H1 (cell line): ENCODE data around the gene OBSCN. TPM values are rescaled to one million over a fixed set of nuclear protein-coding genes. Genes with fewer than 3 reads are reported as not detected.

Experiments used
- CTCF ChIA-PET: fragments of 300-600 bp; sonication (Branson Sonifier 250); formaldehyde crosslinking; loops from one replicate; lab custom pipeline; 2021; ENCODE audit not compliant: partially characterized antibody; lab: Charles Lee
- POLR2A ChIA-PET: fragments of 300-600 bp; sonication (Branson Sonifier 250); formaldehyde crosslinking; loops from one replicate; lab custom pipeline; 2021; ENCODE audit warnings: inconsistent platforms; ENCODE audit not compliant: partially characterized antibody; lab: Charles Lee
- DNase-seq, 2 experiments: peaks; one replicate each; pipeline versions ENCODE4 v3.0.0 to v3.0.0-alpha.2; 2010 to 2022; ENCODE audit warnings: low spot score in 2 of 2, low read depth in 1 of 2, mixed read lengths in 1 of 2
- FAIRE-seq: peaks from 2 replicates; lab custom pipeline; 2011; peaks lifted over from hg19 to GRCh38; lab: Jason Lieb, UNC
- H2AFZ ChIP-seq: 2 replicates; pipeline ENCODE4 v1.8.1; 2012; ENCODE audit warnings: low read length, inconsistent platforms
- H2AK5ac ChIP-seq: 2 replicates; pipeline ENCODE4 v1.6.1; 2013; ENCODE audit warnings: low read depth, low read length
- H2BK120ac ChIP-seq: replicated peaks from 2 replicates; pipeline ENCODE3; 2013; ENCODE audit warnings: low read depth, low read length, inconsistent platforms
- H2BK12ac ChIP-seq: 2 replicates; pipeline ENCODE4 v1.6.1; 2013; ENCODE audit warnings: low read depth, low read length
- H2BK15ac ChIP-seq: 2 replicates; pipeline ENCODE4 v1.6.1; 2013; ENCODE audit warnings: low read length
- H2BK20ac ChIP-seq: 2 replicates; pipeline ENCODE4 v1.6.1; 2013; ENCODE audit warnings: low read length
- H2BK5ac ChIP-seq: 2 replicates; pipeline ENCODE4 v1.6.1; 2013; ENCODE audit warnings: low read depth, low read length
- H3K14ac ChIP-seq: 2 replicates; pipeline ENCODE4 v1.6.1; 2013; ENCODE audit warnings: inconsistent platforms; ENCODE audit not compliant: insufficient read length
- H3K18ac ChIP-seq: 2 replicates; pipeline ENCODE4 v1.6.1; 2013; ENCODE audit warnings: low read length; ENCODE audit errors: extremely low read depth
- H3K23ac ChIP-seq: 2 replicates; pipeline ENCODE4 v1.6.1; 2013; ENCODE audit warnings: inconsistent platforms; ENCODE audit not compliant: insufficient read length
- H3K23me2 ChIP-seq: 2 replicates; pipeline ENCODE4 v1.6.1; 2013; ENCODE audit warnings: low read depth, low read length
- H3K27ac ChIP-seq: 2 replicates; pipeline ENCODE4 v1.6.1; 2011; ENCODE audit warnings: low read depth, low read length, inconsistent platforms
- H3K27me3 ChIP-seq, 4 experiments: replicated peaks in 1 of 4; 1 replicate in 1 of 4; 2 replicates in 3 of 4; pipeline versions ENCODE4 v1.6.1 to v1.8.1; 2011 to 2013; ENCODE audit warnings: low read length in 3 of 4, mild to moderate bottlenecking in 3 of 4, inconsistent platforms in 2 of 4, mixed read lengths in 2 of 4, moderate library complexity in 1 of 4; ENCODE audit not compliant: control insufficient read depth in 3 of 4, insufficient read depth in 3 of 4; ENCODE audit errors: extremely low read depth in 1 of 4
- H3K36me3 ChIP-seq, 4 experiments: 2 replicates each; pipeline versions ENCODE4 v1.6.1 to v1.8.1; 2011 to 2013; ENCODE audit warnings: mild to moderate bottlenecking in 4 of 4, low read length in 3 of 4, moderate library complexity in 2 of 4, control low read depth in 1 of 4, inconsistent platforms in 1 of 4; ENCODE audit not compliant: insufficient read depth in 4 of 4, control insufficient read depth in 2 of 4
- H3K4ac ChIP-seq: replicated peaks from 2 replicates; pipeline ENCODE3; 2013; ENCODE audit warnings: low read length, low read depth, mixed read lengths, inconsistent platforms; ENCODE audit not compliant: insufficient read length
- H3K4me1 ChIP-seq, 4 experiments: replicated peaks in 1 of 4; 1 replicate in 1 of 4; 2 replicates in 3 of 4; pipeline versions ENCODE4 v1.6.1 to v1.8.1; 2011 to 2013; ENCODE audit warnings: low read length in 3 of 4, inconsistent platforms in 2 of 4, mixed read lengths in 1 of 4; ENCODE audit not compliant: insufficient read depth in 4 of 4, control insufficient read depth in 3 of 4
- H3K4me2 ChIP-seq, 2 experiments: 2 replicates each; pipeline versions ENCODE4 v1.6.1 to v1.8.1; 2011 to 2013; ENCODE audit warnings: low read depth in 2 of 2, low read length in 2 of 2, control low read depth in 1 of 2, inconsistent platforms in 1 of 2, mild to moderate bottlenecking in 1 of 2; ENCODE audit not compliant: insufficient read depth in 1 of 2
- H3K4me3 ChIP-seq, 4 experiments: fragments of 200-600, 300-600 bp in 1 of 4; sonication (generic), shearing (Covaris generic), sonication (Bioruptor Twin) in 1 of 4; 2 replicates each; pipeline versions ENCODE4 v1.5.1 to v1.8.1; 2011 to 2016; ENCODE audit warnings: low read length in 4 of 4, low read depth in 3 of 4, control low read depth in 2 of 4, inconsistent platforms in 2 of 4, mild to moderate bottlenecking in 2 of 4, mixed read lengths in 1 of 4, moderate library complexity in 1 of 4; ENCODE audit not compliant: insufficient read depth in 2 of 4; ENCODE audit errors: extremely low read depth in 1 of 4
- H3K56ac ChIP-seq: replicated peaks from 2 replicates; pipeline ENCODE3; 2013; ENCODE audit warnings: low read depth, mild to moderate bottlenecking, mixed read lengths, low read length, inconsistent platforms; ENCODE audit not compliant: insufficient read length
- H3K79me1 ChIP-seq: 2 replicates; pipeline ENCODE4 v1.6.1; 2013; ENCODE audit warnings: low read depth, low read length, control low read depth
- H3K79me2 ChIP-seq, 2 experiments: 2 replicates each; pipeline versions ENCODE4 v1.6.1 to v1.8.1; 2012 to 2013; ENCODE audit warnings: low read length in 2 of 2, mild to moderate bottlenecking in 2 of 2, inconsistent platforms in 1 of 2; ENCODE audit not compliant: insufficient read depth in 2 of 2, control insufficient read depth in 1 of 2
- H3K9ac ChIP-seq, 4 experiments: replicated peaks in 1 of 4; 1 replicate in 1 of 4; 2 replicates in 3 of 4; pipeline versions ENCODE4 v1.6.1 to v1.8.1; 2011 to 2013; ENCODE audit warnings: low read depth in 3 of 4, low read length in 3 of 4, control low read depth in 2 of 4, mild to moderate bottlenecking in 2 of 4, moderate library complexity in 2 of 4, inconsistent platforms in 1 of 4; ENCODE audit errors: extremely low read depth in 1 of 4
- H3K9me3 ChIP-seq, 2 experiments: 2 replicates each; pipeline versions ENCODE4 v1.6.1 to v1.8.1; 2012 to 2013; ENCODE audit warnings: mild to moderate bottlenecking in 2 of 2, moderate library complexity in 2 of 2, control low read depth in 1 of 2, inconsistent platforms in 1 of 2, low read depth in 1 of 2, low read length in 1 of 2, mixed read lengths in 1 of 2; ENCODE audit not compliant: insufficient read depth in 2 of 2
- H4K20me1 ChIP-seq, 2 experiments: replicated peaks in 1 of 2; 2 replicates each; pipeline versions ENCODE3 to v1.8.1; 2011 to 2013; ENCODE audit warnings: inconsistent platforms in 2 of 2, low read length in 2 of 2, mild to moderate bottlenecking in 1 of 2; ENCODE audit not compliant: insufficient read depth in 2 of 2, control insufficient read depth in 1 of 2
- H4K5ac ChIP-seq: 2 replicates; pipeline ENCODE4 v1.6.1; 2013; ENCODE audit warnings: low read length, low read depth, mixed read lengths, inconsistent platforms; ENCODE audit not compliant: insufficient read length
- H4K8ac ChIP-seq: 2 replicates; pipeline ENCODE4 v1.8.0; 2013; ENCODE audit warnings: mild to moderate bottlenecking, moderate library complexity, low read length, inconsistent platforms; ENCODE audit not compliant: insufficient read depth; ENCODE audit errors: extremely low read depth
- H4K91ac ChIP-seq: replicated peaks from 2 replicates; pipeline ENCODE3; 2013; ENCODE audit warnings: low read length, mixed read lengths, inconsistent platforms; ENCODE audit not compliant: insufficient read length
- MAX ChIP-seq: IDR thresholded peaks from 2 replicates; pipeline ENCODE4 v1.6.1; 2012; ENCODE audit warnings: inconsistent platforms
- RNF2 ChIP-seq: fragments of 200-900, 300-1000 bp; sonication (generic); IDR thresholded peaks from 2 replicates; pipeline ENCODE4 v1.7.1; 2016; ENCODE audit warnings: borderline replicate concordance, low read depth, mild to moderate bottlenecking, antibody characterized with exemption, low read length; ENCODE audit not compliant: poor library complexity, severe bottlenecking; ENCODE audit errors: missing control alignments
- SRF ChIP-seq: IDR thresholded peaks from 2 replicates; pipeline ENCODE4 v1.6.1; 2011; ENCODE audit warnings: mild to moderate bottlenecking, low read depth, low read length, moderate library complexity
- WGBS, 2 experiments: shearing (Covaris generic) in 1 of 2; methylation state at CpG; one replicate each; pipeline versions ENCODE4 v1.1.6 to v1.1.7; 2013 to 2015; ENCODE audit warnings: low lambda C conversion rate in 2 of 2, mixed read lengths in 2 of 2, inconsistent platforms in 1 of 2, low coverage in 1 of 2, missing lambda C conversion rate in 1 of 2; ENCODE audit not compliant: insufficient replicate concordance in 2 of 2, insufficient coverage in 1 of 2, insufficient read length in 1 of 2; ENCODE audit errors: extremely low coverage in 1 of 2, missing lambda C conversion rate in 1 of 2; 5-methylcytosine and 5-hydroxymethylcytosine counted together
- polyA plus RNA-seq, 7 experiments: library from polyadenylated mRNA; depleted of rRNA in 3 of 7; stranded (reverse) in 5 of 7; unstranded in 2 of 7; fragments of >200 nt in 5 of 7; fragments of 200-250 nt in 2 of 7; gene quantifications; 1 replicate in 5 of 7; 2 replicates in 1 of 7; 4 replicates in 1 of 7; pipeline versions ENCODE4 v1.2.1 to v1.2.3, GENCODE V29; 2011 to 2013; ENCODE audit warnings: missing spikeins in 2 of 7, mixed read lengths in 2 of 7
- total RNA-seq: library from RNA; stranded (reverse); fragmentation: NEBNext Ultra II Directional; extraction: Animal tissue kit (Norgen Biotek cat#: 25700); gene quantifications from 2 replicates; pipeline ENCODE4 v1.2.1, GENCODE V29; 2021

The OBSCN gene
- total and polyA plus RNA-seq, 2 of the 8 experiments (the other 6 are each of a cell fraction or from before 2014, with no cell fraction given), result 7.5 to 28.4 TPM

DNA sequence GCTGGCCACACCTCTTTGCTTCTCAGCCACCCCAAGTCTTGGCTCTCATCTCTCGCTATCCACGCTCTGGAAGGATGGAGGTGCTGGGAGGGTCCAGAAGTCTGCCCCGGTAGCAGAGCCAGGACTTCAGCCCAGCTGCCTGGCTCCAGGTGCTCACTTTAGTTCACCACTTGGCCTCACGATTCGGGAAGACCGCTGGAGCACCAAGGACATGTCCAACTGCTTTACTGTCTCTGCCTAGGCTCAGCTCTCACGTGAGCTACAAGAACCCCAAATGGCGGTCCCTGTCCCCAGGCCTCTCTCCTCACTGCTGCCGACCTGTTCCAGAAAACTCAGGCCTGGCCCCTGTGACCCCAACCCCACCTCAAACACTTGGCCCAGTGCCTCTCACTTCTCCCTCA lies 195.4 kb downstream of the OBSCN start:
- Histone ChIP-seq H3K18ac (no peak overlapping the region), H3K56ac (no peak overlapping the region), H2BK120ac (no peak overlapping the region), H3K27me3 (0 out of 7 replicates have a peak, but pooled peaks cover 0 to 1% (median 0%) of the 10 kb centered on the region in 4 experiments), H3K4ac (no peak overlapping the region), H2AK5ac (no peak overlapping the region), H3K9ac (no peak overlapping the region), H3K4me2 (no peak overlapping the region), H3K4me3 (no peak overlapping the region), H2BK15ac (no peak overlapping the region), H4K20me1 (peaks cover 17 to 44% of the 10 kb centered on the region in 2 experiments)
- no peak for DNase-seq
- POLR2A ChIA-PET, result interaction anchor here (1.7 to 2.5 kb wide), 2 partner anchors 17 to 54 kb away, joined by 5 to 6 read pairs; a partner anchor contains a TSS
- FAIRE-seq, result no peak
- TF ChIP-seq MAX (no peak), SRF (no peak), RNF2 (no peak)
- TF ChIP-seq, all 59 proteins: peak for 0
- CTCF ChIA-PET, result interaction anchor here (1.0 to 4.4 kb wide), 3 partner anchors 9 to 62 kb away, joined by 3 to 21 read pairs (median 3); no protein-coding TSS in a partner anchor
- H3K79me2 ChIP-seq, result peaks cover 8 to 43% of the 10 kb centered on the region in 2 experiments; a peak in 3 of 4 replicates
- no peak overlapping the region for H2AFZ ChIP-seq
- peaks cover 3 to 10% (median 6%) of the 10 kb centered on the region in 4 experiments for H3K4me1 ChIP-seq
- H4K91ac ChIP-seq, result no peak overlapping the region
- peaks cover 25% of the 10 kb centered on the region for H3K79me1 ChIP-seq
- no peak overlapping the region for H2BK12ac ChIP-seq
- no peaks in the 10 kb centered on the region for H3K9me3 ChIP-seq
- no peak overlapping the region for H4K8ac ChIP-seq
- WGBS, 2 experiments, result 97% methylated on average over 9 of the region's 9 CpGs; no CpG with 5 or more reads in 1 of the 2 experiments
- H3K36me3 ChIP-seq, result peaks cover 0 to 27% (median 11%) of the 10 kb centered on the region in 4 experiments; a peak in 5 of 8 replicates
- H3K27ac ChIP-seq, result no peak overlapping the region
- no peak overlapping the region for H2BK20ac ChIP-seq
- H2BK5ac ChIP-seq, result no peak overlapping the region
- no peak overlapping the region for H3K14ac ChIP-seq
- no peak overlapping the region for H4K5ac ChIP-seq
- H3K23ac ChIP-seq, result no peak overlapping the region
- H3K23me2 ChIP-seq, result peaks cover 18% of the 10 kb centered on the region; the same call in 1 of the 2 replicates
